GM21528 (cell line): ENCODE measurements around the gene TMEM14C.
"Not testable (repeated sequence)": the region's sequence is repeated elsewhere in the genome, so short reads cannot be mapped to it uniquely, and the experiment has no call there.

Experiments used
- ATAC-seq: cut with Tn5 transposase; IDR thresholded peaks from one replicate; pipeline ENCODE4 v1.9.1; 2021; ENCODE audit warnings: mild to moderate bottlenecking, moderate library complexity; ENCODE audit not compliant: unreplicated experiment, low FRiP score

Gene TMEM14C

GRCh38 chr6:10720960-10721849 lies 1.7 kb upstream of the TMEM14C start:
- not testable (repeated sequence) for ATAC-seq

GRCh38 chr6:10721850-10722569 lies 860 bp upstream of the TMEM14C start:
- ATAC-seq: no peak

- ATAC-seq: no peak
Measured at GRCh38 chr6:10722570-10722819, 375 bp upstream of the TMEM14C start.

GRCh38 chr6:10723567-10723881 lies 654 bp downstream of the TMEM14C start:
- ATAC-seq: no peak

- ATAC-seq: no peak
Measured at GRCh38 chr6:10725044-10725443, 2.2 kb downstream of the TMEM14C start.

- no peak for ATAC-seq
Measured at GRCh38 chr6:10725716-10726115, 2.8 kb downstream of the TMEM14C start.

GRCh38 chr6:10730254-10730653 lies 7.4 kb downstream of the TMEM14C start:
- ATAC-seq: no peak

GRCh38 chr6:10733151-10733715 lies 10.4 kb downstream of the TMEM14C start:
- no peak for ATAC-seq

- ATAC-seq: no peak
Measured at GRCh38 chr6:10733863-10734262, 11.0 kb downstream of the TMEM14C start.

GRCh38 chr6:10736731-10737130 lies 13.9 kb downstream of the TMEM14C start:
- ATAC-seq: no peak

- no peak for ATAC-seq
Measured at GRCh38 chr6:10740061-10740460, 17.2 kb downstream of the TMEM14C start.

GRCh38 chr6:10741643-10742042 lies 18.8 kb downstream of the TMEM14C start:
- ATAC-seq: not testable (repeated sequence)

- no peak for ATAC-seq
Measured at GRCh38 chr6:10742251-10742650, 19.4 kb downstream of the TMEM14C start.

GRCh38 chr6:10743515-10743914 lies 20.6 kb downstream of the TMEM14C start:
- ATAC-seq: no peak

- ATAC-seq: no peak
Measured at GRCh38 chr6:10745116-10745515, 22.2 kb downstream of the TMEM14C start.

GRCh38 chr6:10746915-10747250 lies 24.0 kb downstream of the TMEM14C start:
- no peak for ATAC-seq

- ATAC-seq: peak; percentile 98
Measured at GRCh38 chr6:10747251-10747972, 24.5 kb downstream of the TMEM14C start, which contains the start of gene TMEM14B. TMEM14B (plus strand) TSS chr6:10747805; CDS start chr6:10749246, 1,441 bp downstream.

- ATAC-seq: no peak
Measured at GRCh38 chr6:10749734-10750133, 26.9 kb downstream of the TMEM14C start.

- ATAC-seq: not testable (repeated sequence)
Measured at GRCh38 chr6:10750568-10750967, 27.7 kb downstream of the TMEM14C start.

GRCh38 chr6:10751757-10752156 lies 28.9 kb downstream of the TMEM14C start:
- not testable (repeated sequence) for ATAC-seq

- no peak for ATAC-seq
Measured at GRCh38 chr6:10756085-10756484, 33.2 kb downstream of the TMEM14C start.
